Neuron (in vitro differentiated cells): Measurements from ENCODE around the gene HYDIN.

Experiments used
- H2AFZ ChIP-seq: one replicate; pipeline ENCODE4 v1.6.1; 2013; ENCODE audit warnings: low read depth, mild to moderate bottlenecking, inconsistent platforms, low read length, moderate library complexity
- H3K27me3 ChIP-seq: one replicate; pipeline ENCODE4 v1.6.1; 2013; ENCODE audit warnings: low read length; ENCODE audit not compliant: insufficient read depth
- H3K36me3 ChIP-seq: one replicate; pipeline ENCODE4 v1.6.1; 2013; ENCODE audit warnings: low read length; ENCODE audit not compliant: insufficient read depth
- H3K4me1 ChIP-seq: one replicate; pipeline ENCODE4 v1.6.1; 2013; ENCODE audit warnings: low read length; ENCODE audit not compliant: insufficient read depth
- H3K4me3 ChIP-seq: 2 replicates; pipeline ENCODE4 v1.5.1; 2013; ENCODE audit warnings: mild to moderate bottlenecking, low read length, moderate library complexity
- H3K9me3 ChIP-seq: one replicate; pipeline ENCODE4 v1.6.1; 2013; ENCODE audit warnings: low read length

Gene HYDIN

DNA sequence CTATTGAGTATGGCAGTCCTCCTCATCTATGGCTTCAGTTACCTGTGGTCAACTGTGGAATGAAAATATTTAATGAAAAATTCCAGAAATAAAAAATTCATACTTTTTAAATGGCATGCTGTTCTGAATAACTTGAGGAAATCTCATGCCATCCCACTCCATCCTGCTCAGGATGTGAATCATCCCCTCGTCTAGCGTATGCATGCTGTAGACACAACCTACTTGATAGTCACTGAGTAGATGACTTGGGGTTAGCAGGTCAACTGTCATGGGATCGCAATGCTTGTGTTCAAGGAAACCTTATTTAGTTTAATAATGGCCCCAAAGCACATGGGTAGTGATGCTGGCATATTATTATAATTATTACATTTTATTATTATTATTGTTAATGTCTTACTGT, 424.7 kb downstream of the HYDIN start:
- Histone ChIP-seq H3K4me1 (peaks cover 7% of the 10 kb centered on the region), H3K27me3 (no peaks in the 10 kb centered on the region), H3K36me3 (no peaks in the 10 kb centered on the region), H3K4me3 (no peak overlapping the region), H3K9me3 (peaks cover 4% of the 10 kb centered on the region), H2AFZ (no peak overlapping the region)

DNA sequence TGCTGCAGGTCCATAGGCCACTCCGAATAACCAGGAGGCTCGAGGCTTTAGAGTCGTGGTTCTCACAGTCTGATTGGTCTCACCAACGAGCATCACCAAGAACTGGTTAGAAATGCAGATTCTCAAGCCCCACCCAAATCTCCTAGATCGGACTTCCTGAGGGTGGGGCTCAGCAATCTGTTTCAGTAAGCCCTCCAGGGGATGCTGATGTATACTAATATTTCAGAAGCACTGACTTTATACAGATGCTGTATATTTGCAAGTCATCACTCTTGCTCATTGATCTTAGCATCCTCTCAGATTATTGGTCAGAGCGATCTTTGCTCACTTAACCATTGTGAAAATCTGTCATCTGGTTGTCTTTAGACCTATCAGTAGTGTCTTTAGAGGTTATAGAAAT, 425.1 kb downstream of the HYDIN start:
- H3K27me3 ChIP-seq, result no peaks in the 10 kb centered on the region
- H3K36me3 ChIP-seq, result no peaks in the 10 kb centered on the region
- peaks cover 9% of the 10 kb centered on the region for H3K4me1 ChIP-seq
- no peak overlapping the region for H3K4me3 ChIP-seq
- peaks cover 4% of the 10 kb centered on the region for H3K9me3 ChIP-seq
- no peak overlapping the region for H2AFZ ChIP-seq

DNA sequence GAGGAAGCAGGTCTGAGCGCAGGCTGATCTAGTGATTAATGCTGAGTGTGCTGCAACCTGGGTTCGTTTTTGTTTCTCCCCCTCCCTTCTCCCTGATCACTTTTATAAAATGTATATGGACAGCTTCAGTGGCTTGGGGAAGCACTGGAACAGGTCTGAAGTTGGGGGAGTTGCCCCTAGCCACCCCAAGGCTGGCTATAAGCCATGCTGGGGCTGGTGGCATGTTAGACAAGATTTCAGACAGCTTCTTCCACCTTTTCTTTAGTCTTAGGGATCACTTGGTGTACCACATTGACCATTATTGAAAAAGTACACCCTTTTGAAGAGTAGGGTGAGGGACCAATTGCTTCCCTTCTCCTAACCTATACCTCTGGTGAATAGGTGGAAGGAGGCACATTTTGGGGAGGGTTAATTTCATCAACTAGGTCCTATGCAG, 425.8 kb downstream of the HYDIN start:
- peaks cover 4% of the 10 kb centered on the region for H3K9me3 ChIP-seq

DNA sequence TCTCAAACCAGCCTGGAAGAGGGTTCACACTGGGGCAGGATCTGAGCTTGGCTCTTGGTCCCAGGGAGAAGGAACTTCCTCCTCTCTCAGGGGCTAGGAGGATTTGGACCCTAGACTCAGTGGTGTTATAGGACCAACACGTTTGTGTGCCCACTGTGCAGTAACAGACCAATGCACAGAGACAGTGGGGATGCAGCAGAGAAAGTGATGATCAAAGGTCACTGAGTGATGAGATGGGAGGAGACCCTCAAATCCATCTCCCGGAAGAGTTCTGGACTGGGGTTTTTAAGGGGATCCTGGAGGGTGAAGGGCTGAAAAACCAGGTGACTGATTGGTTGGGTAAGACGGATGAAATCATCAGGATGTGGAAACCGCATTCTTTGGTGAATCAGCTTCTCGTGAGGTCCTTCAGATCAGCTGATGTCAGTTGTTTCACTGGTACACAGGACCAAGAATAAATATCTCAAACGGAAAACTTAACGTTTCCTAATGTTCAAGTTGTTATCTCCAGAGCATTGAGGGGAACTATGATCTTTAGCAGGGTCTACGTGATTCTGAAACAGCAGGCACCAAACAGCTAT, 426.3 kb downstream of the HYDIN start:
- H3K9me3 ChIP-seq, result peaks cover 4% of the 10 kb centered on the region
- H2AFZ ChIP-seq, result no peak overlapping the region
- H3K4me3 ChIP-seq, result no peak overlapping the region
- no peaks in the 10 kb centered on the region for H3K27me3 ChIP-seq
- H3K4me1 ChIP-seq, result peaks cover 20% of the 10 kb centered on the region
- H3K36me3 ChIP-seq, result no peaks in the 10 kb centered on the region

More for the DNA sequence above, 425.8 kb downstream of the HYDIN start:
- Histone ChIP-seq H2AFZ (no peak overlapping the region), H3K4me1 (peaks cover 15% of the 10 kb centered on the region), H3K4me3 (no peak overlapping the region), H3K36me3 (no peaks in the 10 kb centered on the region), H3K27me3 (no peaks in the 10 kb centered on the region)

DNA sequence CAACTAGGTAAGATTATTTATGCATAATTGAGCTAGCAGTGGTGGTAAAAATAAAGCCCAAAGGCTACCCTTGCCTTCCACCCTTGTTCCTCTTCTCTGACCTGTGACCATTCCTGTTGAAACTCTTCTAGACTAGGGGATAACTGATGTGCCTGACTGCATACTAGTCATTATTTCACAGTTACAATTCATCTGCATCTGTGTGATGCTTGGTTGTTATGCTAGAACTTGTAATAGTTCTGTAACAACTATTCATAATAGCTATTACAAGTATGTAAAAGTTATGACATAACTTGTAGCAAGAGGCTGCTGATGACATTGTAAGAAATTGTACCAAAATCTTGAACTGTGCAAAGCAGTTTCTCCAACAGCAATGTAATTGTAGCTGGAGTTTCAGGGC, 427.2 kb downstream of the HYDIN start:
- H3K4me3 ChIP-seq, result no peak overlapping the region
- H3K36me3 ChIP-seq, result no peaks in the 10 kb centered on the region
- no peak overlapping the region for H2AFZ ChIP-seq
- H3K4me1 ChIP-seq, result peaks cover 21% of the 10 kb centered on the region
- H3K27me3 ChIP-seq, result no peaks in the 10 kb centered on the region
- peaks cover 4% of the 10 kb centered on the region for H3K9me3 ChIP-seq

DNA sequence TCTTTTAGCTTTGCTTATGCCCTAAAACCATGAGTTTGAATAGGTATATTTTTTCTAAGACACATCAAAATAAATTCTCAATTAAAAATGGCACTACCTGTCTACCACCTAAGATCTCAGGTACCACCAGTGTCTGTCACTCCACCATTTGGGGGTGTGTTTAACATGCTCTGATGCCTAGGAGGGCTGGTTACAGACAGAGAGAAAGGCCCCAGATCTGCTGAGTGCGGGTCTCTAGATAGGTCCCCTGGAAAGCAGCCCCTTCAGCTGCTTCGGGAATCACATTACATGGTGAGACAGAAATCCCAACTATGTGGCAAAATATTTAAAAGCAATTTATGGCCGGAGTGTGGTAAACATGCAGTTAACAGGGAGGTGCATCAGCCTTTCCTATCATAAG, 428.9 kb downstream of the HYDIN start:
- Histone ChIP-seq H3K4me3 (peak overlapping the region; percentile 75), H3K36me3 (no peaks in the 10 kb centered on the region), H3K9me3 (peaks cover 4% of the 10 kb centered on the region), H3K4me1 (peaks cover 15% of the 10 kb centered on the region), H2AFZ (peak overlapping the region; percentile 87), H3K27me3 (no peaks in the 10 kb centered on the region)

DNA sequence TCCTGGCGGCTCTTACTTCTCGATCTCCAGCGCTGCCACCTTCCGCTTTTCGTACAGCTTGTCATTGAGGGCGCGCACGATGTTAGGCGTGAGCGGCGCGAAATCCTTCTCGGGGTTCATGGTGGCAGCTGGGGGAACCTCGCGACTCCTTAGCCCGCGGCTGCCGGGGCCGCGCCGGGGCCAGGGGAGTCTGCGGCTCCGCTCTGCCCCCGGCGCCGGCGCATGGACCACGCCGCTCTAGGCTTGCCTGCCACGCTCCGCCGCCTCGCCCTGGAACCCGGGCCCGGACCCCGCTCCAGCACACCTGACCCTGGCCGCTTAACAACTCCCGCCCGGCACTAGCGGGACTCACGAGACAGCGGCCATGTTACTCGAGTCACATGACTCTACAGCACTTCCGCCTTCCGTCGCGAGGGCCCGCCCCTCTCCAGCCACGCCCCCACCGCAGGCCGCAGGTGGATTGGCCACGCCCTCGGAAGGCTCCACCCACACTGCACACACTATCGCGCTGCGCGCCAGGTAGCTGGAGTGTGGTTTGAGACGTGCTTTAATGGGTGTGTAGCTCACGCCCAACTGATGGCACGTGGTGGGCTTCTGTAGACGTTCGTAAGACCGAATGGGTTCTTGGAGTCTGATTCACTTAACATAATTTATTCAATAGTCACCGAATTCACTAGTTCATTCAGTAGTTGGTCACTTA, 429.6 kb downstream of the HYDIN start, which contains the start of gene VAC14:
TSS of gene VAC14 (minus strand) at position 378 of the 700 bp plus-strand sequence. CDS start at position 120, 258 bp downstream.
- peak within 1 kb of the TSS; percentile 87 for H2AFZ ChIP-seq
- peak within 1 kb of the TSS; percentile 75 for H3K4me3 ChIP-seq
- H3K27me3 ChIP-seq, result no peaks in the 10 kb centered on the region
- peaks cover 4% of the 10 kb centered on the region for H3K9me3 ChIP-seq
- H3K36me3 ChIP-seq, result no peaks in the 10 kb centered on the region
- peaks cover 15% of the 10 kb centered on the region for H3K4me1 ChIP-seq

DNA sequence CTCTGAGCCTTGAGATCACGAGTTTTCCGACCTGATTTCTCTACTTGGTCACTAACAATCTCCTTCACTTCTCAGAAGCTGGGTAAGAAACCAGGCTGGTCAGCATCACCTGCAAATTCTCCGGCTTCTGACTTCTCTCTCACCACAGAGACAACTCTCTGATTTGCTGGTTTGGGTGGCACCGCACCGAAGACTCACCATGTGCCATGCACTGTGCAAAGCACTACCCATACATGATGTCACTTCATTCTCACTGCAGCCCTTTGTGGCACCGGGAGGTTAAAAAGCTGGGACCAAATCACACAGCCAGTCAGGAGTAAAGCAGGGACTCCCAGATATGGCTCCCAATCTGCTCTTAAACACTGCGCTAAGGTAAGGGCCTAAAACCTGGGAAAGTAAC, 430.2 kb downstream of the HYDIN start:
- peak overlapping the region; percentile 87 for H2AFZ ChIP-seq
- peak overlapping the region; percentile 75 for H3K4me3 ChIP-seq
- peaks cover 15% of the 10 kb centered on the region for H3K4me1 ChIP-seq
- H3K36me3 ChIP-seq, result no peaks in the 10 kb centered on the region
- peaks cover 4% of the 10 kb centered on the region for H3K9me3 ChIP-seq
- H3K27me3 ChIP-seq, result no peaks in the 10 kb centered on the region

DNA sequence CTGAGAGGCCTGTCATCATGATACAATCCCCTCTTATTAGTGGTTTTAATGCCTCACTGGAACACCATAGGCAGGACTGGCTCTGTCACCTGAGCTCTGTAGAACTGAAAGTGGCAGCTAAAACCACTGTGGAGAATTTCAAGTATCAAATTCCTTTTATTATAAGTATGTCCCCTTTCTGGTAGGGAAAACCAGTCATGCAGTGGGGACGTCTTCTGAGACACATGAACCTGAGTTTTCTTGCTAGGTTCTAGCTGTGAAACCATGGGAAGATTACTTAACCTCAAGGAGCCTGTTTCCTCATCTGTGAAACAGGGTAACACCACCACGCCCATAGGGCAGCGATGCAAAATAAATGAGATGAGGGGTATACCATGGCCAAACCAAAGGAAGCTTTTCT, 434.2 kb downstream of the HYDIN start:
- H2AFZ ChIP-seq, result no peak overlapping the region
- no peak overlapping the region for H3K4me3 ChIP-seq

DNA sequence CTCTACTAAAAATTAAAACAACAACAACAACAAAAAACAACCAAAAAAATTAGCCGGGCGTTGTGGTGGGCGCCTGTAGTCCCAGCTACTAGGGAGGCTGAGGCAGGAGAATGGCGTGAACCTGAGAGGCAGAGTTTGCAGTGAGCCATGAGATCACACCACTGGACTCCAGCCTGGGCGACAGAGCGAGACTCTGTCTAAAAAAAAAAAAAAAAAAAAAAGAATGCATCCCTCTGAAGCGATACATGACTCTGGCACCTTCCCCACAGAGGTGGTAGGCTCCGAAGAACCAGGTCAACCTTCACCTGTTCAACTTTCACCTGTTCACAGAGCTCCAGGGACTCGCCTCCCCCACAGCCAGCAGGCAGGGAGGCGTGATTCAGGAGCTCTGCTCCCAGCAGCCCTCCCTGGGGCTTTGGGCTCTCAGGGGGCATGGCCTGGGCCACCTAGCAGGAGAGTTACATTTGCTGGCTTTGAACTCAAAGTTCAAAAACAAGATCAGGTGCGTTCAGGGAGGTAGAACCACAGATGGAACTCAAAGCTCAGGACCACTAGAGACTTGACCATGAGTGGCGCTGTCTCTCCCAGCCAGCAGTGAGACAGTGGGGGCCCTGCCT, 435.1 kb downstream of the HYDIN start:
- Histone ChIP-seq H3K27me3 (no peaks in the 10 kb centered on the region), H2AFZ (no peak overlapping the region)

More for the DNA sequence above, 434.2 kb downstream of the HYDIN start:
- H3K27me3 ChIP-seq, result no peaks in the 10 kb centered on the region
- no peaks in the 10 kb centered on the region for H3K36me3 ChIP-seq
- H3K9me3 ChIP-seq, result no peaks in the 10 kb centered on the region
- H3K4me1 ChIP-seq, result peaks cover 15% of the 10 kb centered on the region

DNA sequence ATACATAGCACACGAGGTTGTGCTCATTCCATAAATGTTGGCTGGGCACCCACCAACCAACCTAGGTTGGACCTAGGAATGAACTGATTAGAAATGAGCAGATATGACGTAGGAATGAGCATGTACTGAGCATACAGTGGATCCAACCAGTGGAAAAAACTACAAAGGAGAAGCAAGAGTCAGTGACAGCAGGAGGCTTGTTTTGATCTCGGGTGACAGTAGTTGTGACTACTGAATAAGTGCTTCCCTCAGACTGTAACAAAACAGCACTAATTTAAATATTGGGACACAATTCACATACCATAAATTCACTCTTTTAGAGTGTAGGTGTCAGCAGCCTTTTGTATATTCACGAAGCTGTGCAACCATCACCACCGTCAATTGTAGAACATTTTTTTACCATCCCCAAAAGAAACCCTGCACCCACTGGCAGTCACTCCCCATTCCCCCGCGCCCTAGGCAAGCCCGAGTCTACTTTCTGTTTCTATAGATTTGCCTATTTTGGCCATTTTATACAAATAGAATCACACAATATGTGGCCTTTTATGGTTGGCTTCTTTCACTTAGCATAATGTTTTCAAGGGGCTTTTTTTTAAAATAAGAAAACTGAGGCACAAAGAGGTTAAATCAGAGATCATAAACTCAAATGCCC, 436.5 kb downstream of the HYDIN start:
- H3K27me3 ChIP-seq, result no peaks in the 10 kb centered on the region
- no peaks in the 10 kb centered on the region for H3K9me3 ChIP-seq
- H2AFZ ChIP-seq, result no peak overlapping the region
- H3K4me1 ChIP-seq, result no peaks in the 10 kb centered on the region
- H3K36me3 ChIP-seq, result no peaks in the 10 kb centered on the region
- no peak overlapping the region for H3K4me3 ChIP-seq

More for the DNA sequence above, 435.1 kb downstream of the HYDIN start:
- Histone ChIP-seq H3K9me3 (no peaks in the 10 kb centered on the region), H3K4me1 (peaks cover 13% of the 10 kb centered on the region), H3K4me3 (no peak overlapping the region), H3K36me3 (no peaks in the 10 kb centered on the region)

DNA sequence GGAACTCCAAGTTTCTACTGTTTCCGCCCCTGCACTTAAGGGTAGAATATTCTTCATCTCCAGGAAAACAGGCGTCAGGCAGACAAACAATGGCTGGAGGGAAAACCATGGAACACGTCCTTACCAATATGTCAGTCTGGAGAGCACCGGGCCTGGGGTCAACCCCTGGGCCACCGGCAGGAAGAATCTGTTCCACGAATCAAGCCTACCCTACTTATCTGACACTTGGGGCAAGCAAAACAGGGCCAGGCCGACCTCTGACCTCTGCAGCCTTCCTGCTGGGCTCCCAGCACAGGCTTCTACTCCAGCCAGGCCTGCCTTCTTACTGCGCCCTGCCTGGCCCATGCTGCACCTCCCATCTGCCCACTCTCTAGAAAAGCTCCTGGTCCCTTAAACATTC, 439.7 kb downstream of the HYDIN start:
- no peaks in the 10 kb centered on the region for H3K9me3 ChIP-seq
- no peak overlapping the region for H2AFZ ChIP-seq
- peaks cover 6% of the 10 kb centered on the region for H3K36me3 ChIP-seq
- no peaks in the 10 kb centered on the region for H3K4me1 ChIP-seq
- no peak overlapping the region for H3K4me3 ChIP-seq
- H3K27me3 ChIP-seq, result no peaks in the 10 kb centered on the region
